Cortex of kidney (tissue), 1 donor: ENCODE results near the gene MORC3.
"Not testable (repeated sequence)": the region's sequence is repeated elsewhere in the genome, so short reads cannot be mapped to it uniquely, and the experiment has no call there.

Source experiments
- DNase-seq: peaks from one replicate; lab custom pipeline; 2025; lab: John Stamatoyannopoulos, UW

MORC3 gene

DNA sequence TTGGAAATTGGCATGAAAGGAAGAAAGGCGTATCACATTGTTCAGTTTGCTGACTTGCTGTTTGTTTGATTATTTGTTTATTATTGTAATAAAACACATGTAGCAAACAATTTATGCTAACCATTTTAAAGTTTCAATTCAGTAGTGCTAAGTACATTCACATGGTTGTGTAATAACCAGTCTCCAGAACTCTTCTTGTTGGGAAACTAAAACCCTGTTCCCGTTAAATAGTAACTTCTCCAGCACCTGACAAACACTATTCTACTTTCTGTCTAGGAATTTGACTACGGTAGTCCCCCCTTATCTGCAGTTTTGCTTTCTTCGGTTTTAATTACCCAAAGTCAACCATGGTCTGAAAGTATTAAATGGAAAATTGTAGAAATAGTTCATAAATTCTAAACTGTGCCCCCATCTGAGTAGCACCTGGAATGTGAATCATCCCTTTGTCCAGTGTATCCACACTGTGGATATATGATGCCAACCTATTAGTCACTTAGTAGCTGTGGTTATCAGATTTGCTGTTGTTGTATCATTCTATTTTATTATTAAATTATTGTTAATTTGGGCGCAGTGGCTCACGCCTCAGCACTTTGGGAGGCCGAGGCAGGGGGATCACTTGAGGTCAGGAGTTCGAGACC lies 5.5 kb downstream of the MORC3 start:
- DNase-seq: no peak

DNA sequence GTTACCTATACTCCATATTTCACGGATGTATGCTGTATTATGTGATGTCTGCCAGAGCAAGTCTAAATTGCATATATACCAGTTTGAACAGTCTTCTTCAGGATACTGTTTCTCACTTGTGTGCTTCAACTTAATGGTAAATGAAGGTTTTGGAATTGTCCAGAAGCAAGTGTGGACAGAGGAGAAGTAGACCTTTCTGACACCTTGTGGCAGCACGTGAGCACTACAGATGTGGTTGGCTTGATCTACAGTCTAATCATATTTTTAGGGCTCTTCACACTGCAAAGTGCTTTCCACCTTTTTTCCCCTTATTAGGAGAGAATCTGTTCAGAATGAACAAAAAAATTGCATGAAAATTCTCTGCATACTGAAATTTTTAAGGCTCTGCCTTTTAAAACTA lies 10.9 kb downstream of the MORC3 start:
- DNase-seq: no peak

DNA sequence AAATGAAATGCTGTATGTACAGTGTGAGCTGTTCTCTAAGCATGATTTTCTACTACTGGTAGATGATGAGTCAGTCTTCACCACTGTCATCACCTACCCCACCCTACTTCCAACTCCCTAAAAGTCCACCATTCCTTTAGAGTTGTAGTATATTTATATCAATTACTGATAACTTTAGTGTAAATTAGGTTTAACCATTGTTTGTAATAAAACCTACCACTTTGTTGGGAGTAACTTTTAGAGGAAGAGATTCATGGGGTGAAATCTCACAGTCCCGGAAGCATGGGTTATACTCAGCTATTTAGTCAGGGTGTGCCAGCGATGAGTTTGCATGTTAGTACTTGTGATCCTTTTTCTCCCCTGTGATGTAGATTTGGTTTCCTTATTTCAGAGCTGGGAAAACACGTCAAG lies 17.1 kb downstream of the MORC3 start:
- no peak for DNase-seq

DNA sequence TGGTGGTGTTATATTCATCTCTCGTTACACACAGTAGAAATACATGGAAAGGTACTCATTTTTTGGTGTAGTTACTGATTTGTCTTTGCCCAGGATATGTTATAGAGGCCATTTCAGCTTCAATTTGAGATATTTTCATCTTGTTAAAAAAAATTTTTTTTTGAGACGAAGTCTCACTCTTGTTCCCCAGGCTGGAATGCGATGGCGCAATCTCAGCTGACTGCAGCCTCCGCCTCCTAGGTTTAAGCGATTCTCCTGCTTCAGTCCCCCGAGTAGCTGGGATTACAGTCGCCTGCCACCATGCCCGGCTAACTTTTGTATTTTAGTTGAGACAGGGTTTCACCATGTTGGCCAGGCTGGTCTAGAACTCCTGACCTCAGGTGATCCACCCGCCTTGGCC lies 19.0 kb downstream of the MORC3 start:
- no peak for DNase-seq

DNA sequence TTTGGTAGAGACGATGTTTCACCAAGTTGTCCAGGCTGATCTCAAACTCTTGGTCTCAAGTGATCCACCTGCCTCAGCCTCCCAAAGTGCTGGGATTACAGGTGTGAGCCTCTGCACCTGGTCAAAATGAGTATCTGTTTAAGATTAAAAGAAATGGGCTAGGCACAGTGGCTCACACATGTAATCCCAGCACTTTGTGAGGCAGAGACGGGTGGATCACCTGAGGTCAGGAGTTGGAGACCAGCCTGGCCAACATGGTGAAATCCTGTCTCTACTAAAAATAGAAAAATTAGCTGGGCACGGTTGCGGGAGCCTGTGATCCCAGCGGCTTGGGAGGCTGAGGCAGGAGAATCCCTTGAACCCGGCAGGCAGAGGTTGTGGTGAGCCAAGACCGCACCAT lies 22.6 kb downstream of the MORC3 start:
- DNase-seq: not testable (repeated sequence)

DNA sequence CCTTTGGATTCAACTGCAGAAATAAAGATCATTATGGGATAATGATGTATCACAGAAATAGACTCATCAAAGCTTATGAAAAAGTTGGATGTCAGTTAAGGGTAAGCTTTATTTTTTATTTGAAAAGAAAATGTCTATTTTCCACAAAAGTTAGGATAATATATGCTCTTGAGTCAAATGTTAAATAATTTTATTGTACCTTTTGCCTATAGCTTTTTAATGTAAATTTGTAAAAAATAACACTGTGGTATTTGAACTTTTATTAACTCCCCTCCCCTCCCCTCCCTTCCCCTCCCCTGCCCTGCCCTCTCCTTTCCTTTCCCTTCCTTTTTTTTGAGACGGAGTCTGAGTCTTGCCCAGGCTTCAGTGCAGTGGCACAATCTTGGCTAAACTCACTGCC lies 24.9 kb downstream of the MORC3 start:
- DNase-seq: no peak

DNA sequence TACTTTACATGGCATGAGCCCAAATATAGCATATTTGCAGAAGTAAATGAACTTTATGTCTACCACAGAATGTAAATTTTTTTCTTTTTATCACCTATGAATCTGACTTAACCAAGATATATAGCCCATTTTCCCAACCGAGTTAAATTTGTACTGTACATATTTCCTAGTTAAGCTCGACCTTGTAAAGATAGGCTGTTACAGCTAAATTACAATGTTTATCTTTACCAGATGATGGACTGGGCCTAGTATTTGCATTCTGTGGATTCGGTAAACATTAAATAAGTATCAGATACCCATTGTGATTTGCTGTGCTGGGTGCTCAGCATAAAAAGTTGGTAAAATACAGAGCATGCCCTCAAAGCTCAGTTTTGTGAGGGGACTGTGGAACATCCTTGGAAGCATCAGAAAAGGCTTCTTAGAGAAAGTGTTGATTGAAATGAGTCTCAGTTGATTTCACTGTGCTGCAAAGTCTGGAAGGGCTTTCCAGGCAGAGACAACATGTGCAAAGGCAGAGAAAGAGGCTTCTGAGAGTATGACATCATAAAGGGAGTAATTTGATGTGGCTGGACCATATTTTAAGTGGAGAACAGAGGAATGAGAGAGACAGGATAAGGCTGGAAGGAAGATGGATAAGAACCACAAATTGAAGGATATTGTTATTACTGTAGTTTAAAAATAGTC lies 27.4 kb downstream of the MORC3 start:
- DNase-seq: no peak

DNA sequence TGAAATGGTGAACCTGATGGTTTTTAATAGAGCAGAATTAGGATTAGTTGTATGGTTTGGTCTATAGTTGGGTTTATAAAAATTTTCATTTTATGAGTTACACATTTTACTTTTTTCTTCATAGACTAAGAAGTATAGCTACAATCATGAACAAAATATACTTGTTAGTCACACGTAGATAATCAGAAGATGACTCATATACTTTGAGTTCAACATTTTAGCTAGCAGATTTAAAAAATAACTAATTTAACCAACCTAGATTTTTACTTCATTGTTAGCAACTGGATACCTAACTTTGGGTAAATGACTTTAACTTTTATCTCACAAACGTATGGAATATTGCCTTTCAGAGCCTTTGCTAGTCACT lies 27.9 kb downstream of the MORC3 start:
- no peak for DNase-seq

DNA sequence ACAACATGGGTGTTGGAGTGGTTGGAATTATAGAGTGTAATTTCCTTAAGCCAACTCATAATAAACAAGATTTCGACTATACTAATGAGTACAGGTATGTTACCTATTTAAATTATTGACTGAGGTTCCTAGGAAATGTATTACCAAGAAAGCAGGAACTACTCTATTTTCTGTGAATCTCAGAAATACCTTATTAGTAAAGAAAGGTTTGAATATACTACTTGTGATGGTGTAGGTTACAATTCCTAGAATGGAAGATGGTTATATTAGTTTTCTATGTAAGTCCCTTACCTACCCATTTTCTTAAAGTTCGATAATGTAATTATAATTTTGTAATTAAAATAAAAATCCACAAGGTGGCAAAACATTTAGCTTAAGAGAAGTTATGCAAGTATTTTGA lies 29.3 kb downstream of the MORC3 start:
- no peak for DNase-seq

DNA sequence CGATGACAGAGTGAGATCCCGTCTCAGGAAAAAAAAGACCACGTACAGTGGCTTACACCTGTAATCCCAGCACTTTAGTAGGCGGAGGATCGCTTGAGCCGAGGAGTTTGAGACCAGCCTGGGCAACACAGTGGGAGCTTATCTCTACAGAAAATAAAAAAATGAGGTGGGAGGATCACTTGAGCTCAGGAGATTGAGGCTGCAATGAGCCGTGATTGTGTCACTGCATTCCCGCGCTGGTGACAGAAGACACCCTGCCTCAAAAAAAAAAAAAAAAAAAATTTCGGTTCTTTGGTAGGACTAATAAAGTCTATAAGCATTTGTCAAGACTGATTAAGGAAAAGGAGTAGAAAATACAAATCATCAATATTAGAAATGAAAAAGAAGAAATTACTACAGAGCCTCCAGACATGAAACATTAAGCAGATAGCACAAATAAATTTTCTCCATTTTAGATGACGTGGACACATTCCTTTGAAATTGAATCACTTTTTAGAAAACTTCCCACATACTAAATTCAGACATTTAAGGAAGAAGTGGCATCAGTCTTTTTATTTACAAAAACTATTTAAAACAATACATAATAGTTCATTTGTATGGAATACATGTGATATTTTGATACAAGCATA lies 30.4 kb downstream of the MORC3 start:
- DNase-seq: no peak

DNA sequence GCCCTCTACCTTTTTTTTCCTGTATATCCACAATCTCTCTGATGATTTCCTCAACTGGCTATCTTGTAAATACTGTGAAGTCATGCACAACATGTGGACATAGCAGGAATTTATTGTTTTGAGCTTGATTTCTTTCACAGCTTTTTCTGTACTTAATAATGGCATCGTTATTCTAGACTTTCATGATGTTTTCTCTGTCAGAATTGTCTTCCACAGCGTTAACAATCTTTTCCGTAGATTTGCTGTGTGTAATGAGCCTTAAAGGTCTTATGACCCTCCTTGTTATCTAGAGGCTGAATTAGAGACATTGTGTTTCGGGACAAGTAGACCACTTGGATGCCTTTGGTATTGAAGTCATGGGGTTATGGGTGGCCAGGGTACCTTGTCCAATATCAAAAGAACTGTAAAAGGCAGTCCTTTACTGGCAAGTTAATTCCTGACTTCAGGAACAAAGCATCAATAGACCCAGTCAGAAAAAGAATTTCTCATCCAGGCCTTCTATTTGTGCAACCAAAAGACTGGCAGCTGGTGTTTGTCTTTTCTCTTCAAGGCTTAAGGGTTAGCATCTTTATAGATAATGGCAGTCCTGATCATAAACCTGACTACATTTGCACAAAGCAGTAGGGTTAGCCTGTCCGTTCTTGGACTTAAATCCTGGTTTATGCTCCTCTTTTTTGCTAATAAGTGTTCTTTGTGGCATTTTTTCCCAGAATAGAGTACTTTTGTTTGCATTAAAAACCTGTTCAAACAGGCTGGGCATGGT lies 35.1 kb downstream of the MORC3 start:
- no peak for DNase-seq

DNA sequence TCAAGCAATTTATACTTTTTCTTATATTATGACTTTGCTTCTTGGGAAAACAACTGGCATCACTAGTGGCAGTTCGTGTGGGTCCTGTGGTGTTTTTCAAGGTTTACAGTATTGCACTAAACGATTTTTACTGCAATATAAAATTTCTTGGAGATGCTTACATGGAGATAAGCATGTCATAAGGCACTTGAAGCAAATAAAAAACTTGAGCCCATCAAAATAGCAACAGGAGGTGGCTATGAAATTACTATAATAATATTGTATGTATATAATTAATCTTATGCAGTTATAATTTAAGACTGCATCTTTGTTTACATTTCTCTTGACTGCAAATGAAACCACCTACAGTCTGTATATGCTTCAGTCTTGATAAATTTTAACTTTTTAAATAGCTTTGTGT lies 35.9 kb downstream of the MORC3 start:
- DNase-seq: no peak

DNA sequence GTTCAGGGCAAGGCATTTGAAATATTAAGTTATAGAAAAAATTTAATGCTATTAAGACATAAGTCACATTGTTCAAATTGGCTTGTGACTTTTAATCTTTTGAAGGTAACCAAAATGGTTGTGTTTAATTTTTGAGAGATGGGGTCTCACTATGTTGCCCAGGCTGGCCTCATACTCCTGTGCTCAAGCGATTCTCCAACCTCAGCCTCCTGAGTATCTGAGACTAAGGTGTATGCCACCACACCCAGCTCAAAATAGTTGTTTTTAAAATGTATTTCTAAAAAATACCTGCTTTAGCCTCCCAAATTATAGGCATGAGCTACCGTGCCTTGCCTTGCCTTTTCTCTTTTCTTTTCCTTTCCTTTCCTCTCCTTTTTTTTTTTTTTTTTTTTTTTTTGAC lies 39.2 kb downstream of the MORC3 start:
- no peak for DNase-seq

DNA sequence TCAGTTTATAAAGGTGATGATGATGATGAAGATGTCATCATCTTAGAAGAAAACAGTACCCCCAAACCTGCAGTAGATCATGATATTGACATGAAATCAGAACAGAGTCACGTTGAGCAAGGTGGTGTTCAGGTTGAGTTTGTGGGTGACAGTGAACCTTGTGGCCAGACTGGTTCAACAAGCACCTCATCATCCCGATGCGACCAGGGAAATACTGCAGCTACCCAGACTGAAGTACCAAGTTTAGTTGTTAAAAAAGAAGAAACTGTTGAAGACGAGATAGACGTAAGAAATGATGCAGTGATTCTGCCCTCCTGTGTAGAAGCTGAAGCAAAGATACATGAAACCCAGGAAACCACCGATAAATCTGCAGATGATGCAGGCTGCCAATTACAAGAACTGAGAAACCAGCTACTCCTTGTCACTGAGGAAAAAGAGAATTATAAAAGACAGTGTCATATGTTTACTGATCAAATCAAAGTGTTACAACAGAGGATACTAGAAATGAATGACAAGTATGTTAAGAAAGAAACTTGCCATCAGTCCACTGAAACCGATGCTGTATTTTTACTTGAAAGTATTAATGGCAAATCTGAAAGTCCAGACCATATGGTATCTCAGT lies 49.2 kb downstream of the MORC3 start:
- no peak for DNase-seq

DNA sequence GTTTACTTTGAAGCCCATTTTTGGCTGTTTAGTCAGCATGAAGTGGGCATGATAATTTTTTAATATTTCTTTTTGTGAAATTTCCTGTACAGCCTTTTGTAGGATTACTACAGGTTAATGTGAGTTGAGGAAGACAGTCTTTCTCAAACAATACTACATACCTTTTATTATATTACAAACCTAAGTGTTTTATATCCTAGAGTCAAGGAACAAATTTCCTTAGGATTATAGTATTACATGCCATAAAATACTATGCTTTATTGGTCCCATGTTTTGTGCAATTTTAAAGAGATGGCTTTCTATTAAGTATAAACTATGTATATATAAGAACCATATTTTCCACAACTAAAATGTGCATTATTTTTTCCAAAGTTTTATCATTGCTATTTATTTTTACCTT lies 56.0 kb downstream of the MORC3 start:
- DNase-seq: no peak

DNA sequence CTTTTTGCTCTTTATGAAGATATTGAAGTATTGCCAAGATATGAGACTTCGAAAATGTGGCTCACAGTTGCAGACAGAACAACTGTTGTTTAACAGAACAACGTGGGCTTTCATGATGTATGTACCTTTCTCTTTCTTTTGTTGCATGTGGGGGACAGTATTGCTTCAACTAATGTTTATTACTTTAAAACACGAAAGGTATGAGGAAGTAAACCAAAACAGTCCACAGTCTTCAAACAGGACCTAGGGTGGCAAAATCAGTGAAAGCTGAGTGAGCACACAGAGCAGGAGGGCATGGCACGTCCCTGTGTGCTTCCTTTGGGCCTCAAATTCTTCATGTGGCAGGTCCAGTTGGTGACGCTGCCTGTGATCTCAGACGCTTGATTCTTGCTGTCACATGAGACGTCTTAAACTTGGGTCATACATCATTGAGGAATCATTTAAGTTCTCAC lies 57.4 kb downstream of the MORC3 start:
- no peak for DNase-seq

DNA sequence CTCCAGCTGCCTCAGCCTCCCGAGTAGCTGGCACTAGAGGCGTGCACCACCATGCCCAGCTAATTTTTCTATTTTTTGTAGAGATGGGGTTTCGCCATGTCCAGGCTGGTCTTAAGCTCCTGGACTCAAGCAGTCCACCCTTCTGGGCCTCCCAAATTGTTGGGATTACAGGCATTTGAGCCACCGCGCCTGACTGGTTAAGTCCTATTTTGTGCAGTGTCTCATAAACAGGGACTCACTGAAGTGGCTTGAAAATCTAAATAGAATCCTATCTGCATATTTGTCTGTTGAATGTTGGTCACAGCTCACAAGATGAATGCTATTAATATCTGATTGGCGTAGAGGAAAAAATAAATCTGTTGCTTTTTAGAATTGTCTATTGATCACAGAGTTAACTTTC lies 59.3 kb downstream of the MORC3 start:
- DNase-seq: no peak

DNA sequence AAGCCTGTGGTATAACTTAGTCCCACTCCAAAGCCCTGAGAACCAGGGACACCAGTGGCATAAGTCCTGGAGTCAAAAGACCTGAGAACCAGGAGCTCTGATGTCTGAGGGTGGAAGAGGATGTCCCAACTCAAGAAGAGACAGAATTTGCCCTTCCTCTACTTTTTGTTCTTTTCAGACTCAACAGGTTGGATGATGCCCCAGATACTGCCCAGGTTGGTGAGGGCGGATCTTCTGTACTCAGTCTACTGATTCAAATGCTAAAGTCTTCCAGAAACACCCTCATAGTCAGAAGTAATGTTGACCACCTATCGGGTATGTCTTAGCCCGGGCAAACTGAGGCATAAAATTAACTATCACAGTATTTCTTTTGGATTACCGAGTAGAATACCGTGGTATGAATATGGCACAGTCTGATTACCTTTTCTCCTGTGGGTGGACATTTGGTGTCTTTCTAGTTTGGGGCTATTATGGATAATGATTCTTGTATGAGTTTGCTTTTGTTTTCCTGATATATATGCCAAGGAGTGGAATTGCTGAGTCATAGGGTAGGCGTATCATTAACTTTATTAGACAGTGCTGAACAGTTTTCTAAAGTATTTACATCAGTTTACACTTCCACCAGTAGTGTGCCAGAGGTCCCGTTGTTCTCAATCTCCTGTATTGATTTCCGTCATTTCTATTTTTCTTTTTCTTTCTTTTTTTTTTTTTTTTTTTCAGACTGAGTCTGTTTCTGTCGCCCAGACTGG lies 62.0 kb downstream of the MORC3 start:
- no peak for DNase-seq

DNA sequence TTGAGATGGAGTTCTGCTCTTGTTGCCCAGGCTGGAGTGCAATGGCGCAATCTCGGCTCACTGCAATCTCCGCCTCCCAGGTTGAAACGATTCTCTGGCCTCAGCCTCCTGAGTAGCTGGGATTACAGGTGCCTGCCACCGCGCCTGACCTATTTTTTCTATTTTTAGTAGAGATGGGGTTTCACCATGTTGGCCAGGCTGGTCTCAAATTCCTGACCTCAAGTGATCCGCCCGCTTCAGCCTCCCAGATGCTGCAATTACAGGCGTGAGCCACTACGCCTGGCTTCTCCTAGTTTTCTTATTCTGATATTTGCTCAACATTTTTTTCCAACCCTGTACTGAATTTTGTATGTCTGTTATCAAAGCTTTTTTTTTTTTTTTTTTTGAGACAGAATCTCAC lies 62.7 kb downstream of the MORC3 start:
- DNase-seq: not testable (repeated sequence)

DNA sequence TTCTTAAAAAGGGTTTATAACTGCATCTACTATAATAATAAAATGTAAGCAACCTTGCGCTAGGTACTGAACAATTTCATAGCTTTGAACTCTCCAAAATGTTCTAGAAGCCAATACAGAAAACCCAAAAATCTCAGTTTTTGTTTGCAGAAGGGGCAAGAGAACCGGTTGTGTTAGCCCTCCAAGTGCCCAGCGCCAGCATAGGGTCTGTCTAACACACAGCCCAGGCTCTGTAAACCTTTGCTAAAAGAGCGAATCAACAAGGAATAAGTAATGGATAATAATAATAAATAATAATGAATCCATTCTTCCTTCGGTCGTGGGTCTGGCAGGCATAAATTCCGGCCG lies 64.9 kb downstream of the MORC3 start:
- DNase-seq: no peak

DNA sequence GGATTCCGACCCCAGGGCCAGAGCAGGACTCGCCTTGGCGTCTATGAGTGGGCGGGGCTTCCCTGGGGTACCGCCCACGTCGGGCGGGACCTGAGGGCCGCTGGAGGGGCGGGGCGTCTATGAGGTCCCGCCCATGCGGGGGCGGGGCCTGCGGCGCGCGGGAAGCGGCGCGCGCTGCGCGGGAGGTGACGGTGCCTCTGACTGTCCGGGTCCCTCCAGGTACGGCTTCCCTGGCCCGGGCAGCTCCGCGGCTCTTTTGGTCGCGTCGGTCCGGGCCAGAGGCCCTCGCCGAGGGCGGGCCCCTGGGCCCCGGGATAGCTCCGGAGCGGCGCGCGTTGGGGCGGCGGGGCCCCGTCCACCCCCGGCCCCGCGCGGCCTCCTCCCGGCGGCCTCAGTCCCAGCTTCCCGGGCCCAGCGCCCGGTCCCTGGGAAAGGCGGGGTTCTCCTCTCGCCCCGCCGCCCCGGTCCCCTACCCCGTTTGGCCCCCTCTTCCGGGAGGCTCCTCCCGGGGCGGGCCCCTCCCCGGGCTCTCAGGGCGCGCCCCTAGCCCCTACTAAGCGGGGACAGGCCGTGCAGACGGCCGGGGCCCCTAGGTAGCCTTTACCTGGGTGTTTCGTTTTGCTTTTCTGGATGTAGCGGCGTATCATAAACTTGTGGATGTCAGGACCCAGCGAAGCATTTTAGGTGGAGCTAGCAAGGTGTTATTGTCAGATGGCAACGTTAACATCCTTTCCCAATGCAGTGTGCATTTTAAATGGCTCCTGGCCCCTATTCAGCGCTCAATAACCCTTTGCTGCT lies 65.4 kb downstream of the MORC3 start, which contains the start of gene CHAF1B:
Gene CHAF1B, plus strand, starts transcription at position 160 of the 798 bp plus-strand sequence. CDS start 745 bp downstream, outside the sequence.
- DNase-seq: no peak
